Mucosa of descending colon (tissue), 3 donors: Measurements from ENCODE around the gene CDK11A. TPM values are rescaled to one million over a fixed set of nuclear protein-coding genes. Genes with fewer than 3 reads are reported as not detected.

Experiments used
- ATAC-seq: fragments of 200-7000 bp; cut with Tn5 transposase; one replicate; pipeline ENCODE4 v1.9.1; 2020; ENCODE audit warnings: mild to moderate bottlenecking, moderate library complexity
- DNase-seq, 3 donors: peaks; one replicate each; pipeline ENCODE4 v3.0.0-alpha.2; 2020
- H3K36me3 ChIP-seq: fragments of 200-600 bp; one replicate; pipeline ENCODE4 v1.8.0; 2021; ENCODE audit warnings: low read depth, mild to moderate bottlenecking
- H3K4me1 ChIP-seq: fragments of 200-600 bp; one replicate; pipeline ENCODE4 v1.8.0; 2021; ENCODE audit warnings: low read depth, mild to moderate bottlenecking
- H3K4me3 ChIP-seq: fragments of 200-600 bp; one replicate; pipeline ENCODE4 v1.8.0; 2021; ENCODE audit warnings: mild to moderate bottlenecking
- H3K9me3 ChIP-seq: fragments of 200-600 bp; one replicate; pipeline ENCODE4 v1.8.0; 2021; ENCODE audit warnings: mild to moderate bottlenecking
- CTCF ChIP-seq: fragments of 200-600 bp; IDR thresholded peaks from one replicate; pipeline ENCODE4 v1.8.0; 2022; ENCODE audit warnings: antibody characterized with exemption, mild to moderate bottlenecking
- intact Hi-C, 2 donors: fragments of 100-400 bp; cut with DNase I in 1 of 2; cut with micrococcal nuclease in 1 of 2; formaldehyde crosslinking; loops; one replicate each; pipeline versions ENCODE4 v1.11.0 to v1.11.1; 2022; cut with DNase I, micrococcal nuclease
- total RNA-seq, 3 donors: library from RNA; stranded (reverse); fragmentation: NEBNext Ultra II Directional in 2 of 3; extraction: Animal tissue kit (Norgen Biotek cat#: 25700) in 2 of 3; gene quantifications; one replicate each; pipeline versions ENCODE4 v1.2.1 to v1.2.4, GENCODE V29; 2021 to 2023
- donor health status: DM: no; HTN: no; CAD: no; lungs with moderate emphysema.
- donor health status: DM: no; HTN: no; CAD: no.
- donor health status: DM: no; HTN: yes; CAD: no.

CDK11A gene
- total RNA-seq, 3 donors from 2014 or later, result 67.1 to 91.0 (median 83.5) TPM

DNA sequence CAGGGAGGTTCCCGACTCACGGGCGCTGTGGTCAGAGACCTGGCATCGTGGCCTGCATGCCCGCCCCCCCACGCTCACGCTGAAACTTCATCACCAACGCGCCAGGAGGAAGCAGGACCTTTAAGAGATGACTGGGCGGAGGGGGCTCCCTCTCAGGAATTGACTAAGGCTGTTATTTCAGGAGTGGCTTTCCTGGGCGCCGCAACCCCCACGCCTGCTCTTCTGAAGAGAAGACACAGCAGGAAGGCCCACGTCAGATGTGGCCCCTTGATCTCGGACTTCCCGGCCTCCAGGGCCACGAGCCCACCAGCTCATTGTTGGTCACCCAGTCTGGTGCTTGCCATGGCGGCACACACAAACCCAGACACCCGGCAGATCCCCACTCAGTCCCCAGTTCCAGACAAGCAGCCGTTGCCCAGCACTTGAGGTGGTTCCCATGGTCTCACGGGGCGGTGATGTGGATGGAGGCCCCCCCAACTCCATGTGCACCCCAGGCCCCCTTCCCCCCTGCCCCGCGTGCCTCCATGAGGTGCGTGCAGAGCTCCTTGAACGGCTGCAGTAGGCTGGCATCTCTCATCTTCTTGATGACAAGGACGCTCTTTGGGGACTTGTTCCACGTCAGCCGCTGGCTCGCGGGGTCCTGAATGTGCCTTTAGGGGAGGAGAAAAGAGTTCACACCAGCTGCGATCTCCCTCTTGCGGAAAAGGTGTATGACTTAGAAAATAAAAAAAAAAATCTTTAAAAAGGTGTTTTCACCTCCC lies 32.7 kb upstream of the CDK11A start:
- no peak for TF ChIP-seq CTCF
- no peak for ATAC-seq
- intact Hi-C loops, result no loop called here

GRCh38 chr1:1755852-1756251 lies 31.7 kb upstream of the CDK11A start:
- Histone ChIP-seq H3K9me3 (no peaks in the 10 kb centered on the region), H3K4me3 (no peak overlapping the region), H3K4me1 (peaks cover 24% of the 10 kb centered on the region), H3K36me3 (peaks cover 7% of the 10 kb centered on the region)
- intact Hi-C loops, result no loop called here
- ATAC-seq (no peak), DNase-seq (peak in 2 of 3 donors; percentile 25 to 45)
- TF ChIP-seq CTCF, result no peak

More for the DNA sequence above, 32.7 kb upstream of the CDK11A start:
- peak in 1 of 3 donors; percentile 21 for DNase-seq
- Histone ChIP-seq H3K9me3 (no peaks in the 10 kb centered on the region), H3K4me1 (peaks cover 24% of the 10 kb centered on the region), H3K36me3 (peaks cover 7% of the 10 kb centered on the region), H3K4me3 (no peak overlapping the region)

- no peak for ATAC-seq
- intact Hi-C loops, result no loop called here
- Histone ChIP-seq H3K4me1 (peaks cover 24% of the 10 kb centered on the region), H3K9me3 (no peaks in the 10 kb centered on the region), H3K4me3 (no peak overlapping the region), H3K36me3 (peaks cover 7% of the 10 kb centered on the region)
- DNase-seq, result peak in 1 of 3 donors; percentile 50
- no peak for TF ChIP-seq CTCF
Observed at GRCh38 chr1:1755426-1755825, 31.3 kb upstream of the CDK11A start.

GRCh38 chr1:1754051-1754815 lies 30.1 kb upstream of the CDK11A start:
- H3K9me3 ChIP-seq, result no peaks in the 10 kb centered on the region
- no peak for ATAC-seq
- H3K36me3 ChIP-seq, result peaks cover 7% of the 10 kb centered on the region
- no peak for TF ChIP-seq CTCF
- intact Hi-C loops, result no loop called here
- H3K4me3 ChIP-seq, result no peak overlapping the region
- DNase-seq, result peak in 1 of 3 donors; percentile 56
- H3K4me1 ChIP-seq, result peaks cover 16% of the 10 kb centered on the region

DNA sequence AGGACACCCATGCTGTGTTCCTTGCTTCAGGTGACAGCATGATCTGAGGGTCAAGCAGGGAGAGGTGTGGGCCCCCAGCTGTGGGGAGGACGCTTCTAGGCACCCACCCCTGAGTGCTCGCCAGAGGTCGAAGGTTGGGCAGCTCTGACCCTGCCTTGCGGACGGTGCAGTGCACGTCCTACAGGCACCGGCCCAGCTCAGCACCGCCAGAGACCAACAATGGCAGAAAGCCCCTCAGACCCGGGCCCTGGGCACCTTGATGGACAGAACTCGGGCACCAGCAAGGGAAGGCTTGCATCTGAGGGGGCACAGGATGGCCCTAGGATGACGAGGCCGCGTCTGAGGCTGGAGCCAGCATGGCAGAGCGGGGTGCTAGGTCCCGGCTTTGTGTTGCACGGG lies 29.4 kb upstream of the CDK11A start:
- no peak for TF ChIP-seq CTCF
- ATAC-seq, result no peak
- peak in 1 of 3 donors; percentile 40 for DNase-seq
- peaks cover 11% of the 10 kb centered on the region for H3K4me1 ChIP-seq
- peaks cover 7% of the 10 kb centered on the region for H3K36me3 ChIP-seq
- intact Hi-C loops, result no loop called here
- no peaks in the 10 kb centered on the region for H3K9me3 ChIP-seq
- no peak overlapping the region for H3K4me3 ChIP-seq
